NCI-H774 (cell line): Measurements from ENCODE around the gene PRC1.
"Not testable (repeated sequence)": the region's sequence is repeated elsewhere in the genome, so short reads cannot be mapped to it uniquely, and the experiment has no call there.

Source experiments
- DNase-seq: peaks from one replicate; lab custom pipeline; 2025; lab: John Stamatoyannopoulos, UW

PRC1 gene

DNA sequence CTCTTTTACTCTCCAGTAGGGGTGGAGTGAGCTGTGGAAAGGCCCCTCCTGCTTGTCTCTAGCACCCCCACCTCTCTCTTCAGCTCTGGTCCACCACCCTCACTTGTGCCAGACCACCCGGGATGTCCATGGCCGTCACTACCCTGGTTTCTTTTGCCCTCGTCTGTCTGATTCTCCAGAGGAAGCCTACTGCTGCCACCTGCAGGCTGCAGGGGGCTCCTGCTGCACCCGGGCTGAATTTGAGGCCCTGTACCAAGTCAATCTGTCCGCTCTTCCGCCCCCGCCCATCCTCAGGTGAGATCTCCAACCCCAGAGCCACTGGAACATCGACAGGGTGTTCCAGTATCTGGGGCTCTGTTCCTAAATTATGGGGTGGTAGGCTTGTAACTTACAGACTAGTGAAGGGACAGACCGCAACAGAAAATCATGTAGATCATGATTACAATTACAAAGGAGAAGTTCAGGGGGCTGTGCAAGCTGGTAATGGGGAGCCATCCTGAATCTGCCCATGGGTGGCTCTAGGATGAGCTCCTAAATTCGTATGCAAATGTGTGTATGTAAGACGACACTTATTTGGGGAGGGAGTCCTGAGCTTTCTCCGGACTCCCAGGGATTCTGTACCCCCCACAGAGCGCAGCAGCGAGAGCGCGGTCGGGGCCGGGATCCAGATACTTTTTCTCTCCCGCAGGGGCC lies 59.9 kb downstream of the PRC1 start:
- DNase-seq = peak; percentile 80

DNA sequence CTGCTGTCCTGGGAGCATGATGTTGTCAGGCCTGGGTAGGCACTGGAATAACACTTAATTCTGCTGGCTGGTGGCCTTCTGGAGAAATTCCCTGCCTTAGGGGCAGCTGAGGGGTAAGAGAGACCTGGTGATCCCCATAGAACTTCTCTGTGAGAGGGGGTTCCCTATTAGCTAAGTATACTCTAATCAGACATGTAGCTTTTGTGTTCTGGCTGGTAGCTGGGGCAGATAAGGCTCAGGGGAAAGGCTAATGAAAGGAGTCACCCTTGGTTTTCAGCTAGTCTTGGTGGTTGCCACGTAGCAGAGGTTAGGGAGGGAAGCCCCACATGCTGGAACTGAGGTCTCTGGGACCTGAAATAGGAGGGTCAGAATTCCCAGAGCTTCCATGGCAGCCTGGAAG lies 61.0 kb downstream of the PRC1 start:
- DNase-seq = no peak

DNA sequence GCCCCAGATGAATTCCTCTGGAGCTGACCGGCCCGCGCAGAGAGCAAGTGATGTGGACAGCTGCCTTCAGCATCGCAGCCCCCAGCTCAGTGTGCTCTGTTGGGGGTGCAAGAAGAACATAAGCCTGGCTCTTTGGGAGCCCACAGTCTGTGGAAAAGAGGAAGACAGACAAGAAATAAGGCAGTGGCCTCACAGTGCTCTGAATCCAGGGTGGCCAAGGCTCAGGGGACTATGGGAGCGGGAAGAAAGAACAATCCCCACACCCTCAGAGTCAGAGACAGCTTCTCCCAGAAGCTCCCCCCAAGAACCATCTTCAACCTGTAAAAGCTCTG lies 61.7 kb downstream of the PRC1 start:
- DNase-seq = no peak

DNA sequence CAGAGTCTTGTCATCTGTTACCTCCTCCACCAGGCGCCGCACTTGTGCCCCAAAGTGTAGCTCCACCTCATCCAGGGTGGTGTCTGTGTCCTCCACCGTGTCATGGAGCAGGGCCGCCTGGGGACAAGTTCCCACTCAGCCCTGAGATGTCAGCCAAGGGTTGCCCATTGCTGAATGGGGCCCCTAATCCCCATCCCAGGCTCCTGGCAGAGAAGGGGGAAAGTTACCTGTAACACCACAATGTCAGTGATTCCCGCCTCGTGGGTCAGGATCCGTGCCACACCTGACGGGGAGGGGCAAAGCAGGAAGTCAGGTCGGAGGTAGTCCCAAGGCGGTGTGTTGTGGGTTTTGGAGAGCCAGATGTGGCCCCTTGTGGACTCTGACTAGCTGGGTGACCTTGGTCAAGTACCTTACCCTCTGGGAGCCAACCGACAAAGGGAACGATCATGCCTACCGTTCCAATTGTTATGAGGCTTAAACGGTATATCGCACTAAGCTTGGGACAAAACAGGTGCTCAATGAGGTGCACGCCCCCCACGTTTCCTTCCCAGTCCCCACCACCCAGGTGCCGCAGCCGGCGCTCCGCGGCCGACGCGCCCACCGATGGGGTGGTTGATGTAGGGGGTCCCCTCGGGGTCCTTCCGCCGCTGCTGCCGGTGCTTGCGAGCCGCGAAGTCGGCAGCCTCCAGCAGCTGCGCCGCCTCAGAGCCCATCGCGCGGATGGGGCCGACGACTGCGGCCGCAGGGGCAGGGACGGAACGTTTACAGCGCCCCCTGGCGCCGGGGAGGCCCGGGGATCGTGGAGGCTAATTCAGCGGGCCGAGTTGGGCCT lies 62.3 kb downstream of the PRC1 start, which contains the start of gene HDDC3:
Gene HDDC3 (minus strand): TSS at position 722 of the 832 bp plus-strand sequence. CDS start 9 bp downstream, at position 713.
- peak; percentile 81 for DNase-seq

DNA sequence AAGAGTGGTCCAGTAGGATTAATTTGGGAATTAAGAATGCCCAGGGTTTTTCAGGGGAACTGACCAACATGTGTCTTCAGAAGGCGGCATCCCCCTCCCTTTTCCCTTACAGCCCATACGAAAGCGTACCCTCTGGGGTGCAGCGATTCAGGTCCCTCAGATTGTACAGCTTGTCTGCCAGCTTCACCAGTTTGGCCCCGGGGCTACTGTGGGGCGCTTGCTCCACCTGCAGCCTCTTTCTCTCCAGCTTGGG lies 62.8 kb downstream of the PRC1 start:
- no peak for DNase-seq

DNA sequence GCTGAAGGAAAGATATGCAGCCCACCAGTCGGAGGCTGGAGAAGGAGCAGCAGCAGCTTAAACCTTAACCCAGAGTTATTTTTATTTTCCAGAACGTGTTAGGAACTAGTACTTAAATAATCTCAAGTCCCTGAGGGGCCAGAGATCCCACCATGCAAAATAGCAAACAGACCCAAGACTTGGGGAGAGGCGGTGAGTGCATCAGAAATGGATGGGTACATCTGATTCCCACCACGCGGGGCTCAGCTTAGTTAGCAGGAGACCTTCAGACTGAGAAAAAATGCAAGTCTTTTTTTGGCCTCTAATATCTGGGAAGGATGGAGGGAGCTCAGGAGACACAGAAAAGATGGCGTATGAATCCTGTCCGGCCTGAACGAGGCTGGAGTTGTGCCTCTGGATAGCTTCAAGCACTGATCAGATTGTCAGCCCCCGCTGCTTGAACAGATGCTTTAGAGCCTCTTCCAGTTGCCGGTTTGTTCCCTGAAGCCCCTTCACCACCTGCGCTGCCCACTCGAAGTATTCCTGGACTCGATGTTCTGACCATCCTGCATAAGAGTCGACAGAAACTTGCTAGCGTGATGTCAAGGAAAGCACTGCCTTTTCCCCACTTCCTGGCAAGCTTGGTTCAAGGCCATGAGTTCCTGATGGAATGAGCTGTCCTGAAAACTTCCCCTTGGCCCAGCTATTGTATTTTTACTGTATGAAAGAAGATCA lies 63.3 kb downstream of the PRC1 start:
- peak; percentile 33 for DNase-seq

DNA sequence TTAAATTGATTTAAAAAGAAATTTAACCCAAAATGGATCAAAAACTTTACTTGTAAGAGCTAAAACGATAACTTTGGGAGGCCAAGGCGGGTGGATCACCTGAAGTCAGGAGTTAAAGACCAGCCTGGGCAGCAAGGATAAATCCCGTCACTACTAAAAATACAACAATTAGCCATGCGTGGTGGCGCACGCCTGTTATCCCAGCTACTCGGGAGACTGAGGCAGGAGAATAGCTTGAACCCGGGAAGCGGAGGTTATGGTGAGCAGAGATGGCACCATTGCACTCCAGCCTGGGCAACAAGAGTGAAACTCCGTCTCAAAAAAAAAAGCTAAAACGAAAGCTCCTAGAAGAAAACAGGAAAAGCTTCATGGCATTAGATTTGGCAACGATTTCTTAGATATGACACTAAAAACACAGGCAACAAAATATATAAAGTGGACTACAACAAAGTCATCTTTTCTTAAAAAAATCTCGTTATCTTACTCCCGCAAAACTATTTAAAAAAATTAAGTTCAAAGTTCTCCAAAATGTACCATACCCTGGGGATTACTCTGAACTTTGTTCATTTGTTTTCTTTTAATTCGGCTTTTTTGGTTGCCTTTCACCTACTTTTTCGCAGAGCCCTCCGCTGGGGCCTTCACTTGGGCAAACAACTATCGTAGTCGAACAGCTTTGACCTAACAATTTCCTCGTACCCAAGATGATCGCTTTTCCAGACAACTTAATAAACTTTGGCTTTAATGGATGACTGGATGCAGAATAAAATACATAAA lies 64.9 kb downstream of the PRC1 start:
- no peak for DNase-seq

DNA sequence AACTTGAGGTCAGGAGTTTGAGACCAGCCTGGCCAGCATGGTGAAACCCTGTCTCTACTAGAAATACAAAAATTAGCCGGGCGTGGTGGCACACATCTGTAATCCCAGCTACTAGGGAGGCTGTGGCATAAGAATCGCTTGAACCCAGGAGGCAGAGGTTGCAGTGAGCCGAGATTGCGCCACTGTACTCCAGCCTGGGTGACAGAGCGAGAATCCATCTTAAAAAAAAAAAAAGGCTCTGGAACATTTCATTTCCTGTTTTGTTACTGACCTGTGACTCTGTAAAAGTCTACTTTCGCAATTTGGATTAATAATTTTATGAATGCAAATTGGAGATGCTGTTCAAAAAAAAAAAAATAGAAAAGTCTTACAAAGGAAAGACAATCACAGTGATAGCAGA lies 66.2 kb downstream of the PRC1 start:
- DNase-seq = not testable (repeated sequence)

DNA sequence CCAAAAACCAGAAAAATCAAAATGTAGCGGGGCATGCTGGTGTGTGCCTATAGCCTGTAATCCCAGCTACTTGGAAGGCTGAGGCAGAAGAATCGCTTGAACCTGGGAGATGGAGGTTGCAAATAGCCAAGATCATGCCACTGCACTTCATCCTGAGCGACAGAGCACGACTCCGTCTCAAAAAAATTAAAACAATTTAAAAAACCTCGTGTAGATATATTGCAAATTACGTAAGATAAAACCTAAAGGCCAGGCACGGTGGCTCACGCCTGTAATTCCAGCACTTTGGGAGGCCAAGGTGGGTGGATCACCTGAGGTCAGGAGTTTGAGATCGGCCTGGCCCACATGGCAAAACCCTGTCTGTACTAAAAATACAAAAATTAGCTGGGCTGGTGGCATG lies 67.6 kb downstream of the PRC1 start:
- DNase-seq = not testable (repeated sequence)

DNA sequence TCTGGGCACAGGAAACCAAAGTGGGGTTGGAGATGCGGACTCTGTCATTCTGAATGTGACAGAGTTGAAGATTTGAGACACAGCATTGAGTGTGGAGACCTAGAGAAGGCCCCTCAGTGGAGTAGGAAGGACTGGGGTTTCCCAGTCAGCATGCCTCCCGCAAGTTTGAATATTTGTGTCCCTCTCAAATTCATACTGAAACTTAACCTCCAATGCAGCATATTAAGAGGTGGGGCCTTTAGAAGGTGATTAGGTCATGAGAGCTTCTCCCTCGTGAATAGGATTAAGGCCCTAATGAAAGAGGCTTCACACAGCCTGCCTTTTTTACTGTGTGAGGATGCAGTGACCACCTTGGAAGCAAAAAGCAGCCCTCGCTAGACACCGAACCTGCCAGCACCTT lies 70.0 kb downstream of the PRC1 start:
- no peak for DNase-seq

DNA sequence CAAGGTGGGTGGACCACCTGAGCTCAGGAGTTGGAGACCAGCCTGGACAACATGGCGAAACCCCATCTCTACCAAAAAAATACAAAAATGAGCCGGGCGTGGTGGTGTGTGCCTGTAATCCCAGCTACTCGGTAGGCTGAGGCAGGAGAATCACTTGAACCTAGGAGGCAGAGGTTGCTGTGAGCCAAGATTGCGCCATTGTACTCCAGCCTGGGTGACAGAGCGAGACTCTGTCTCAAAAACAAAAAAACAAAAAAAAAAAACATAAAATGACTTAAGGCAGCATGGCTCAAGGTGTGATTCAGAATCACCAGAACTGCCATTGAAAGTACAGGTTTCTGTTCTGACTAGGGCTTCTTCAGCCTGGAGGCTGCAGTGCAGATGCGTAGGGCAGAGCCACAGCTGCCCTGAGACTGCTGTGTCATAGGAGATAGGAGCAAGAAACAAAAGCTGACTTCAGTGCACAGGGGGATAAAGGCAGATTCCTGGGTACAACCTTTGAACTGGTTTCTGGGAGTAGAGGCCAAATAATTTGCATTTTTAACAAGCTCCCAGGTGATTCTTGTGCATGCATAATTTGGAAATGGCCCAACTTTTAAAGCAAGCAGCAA lies 71.5 kb downstream of the PRC1 start:
- DNase-seq = not testable (repeated sequence)

DNA sequence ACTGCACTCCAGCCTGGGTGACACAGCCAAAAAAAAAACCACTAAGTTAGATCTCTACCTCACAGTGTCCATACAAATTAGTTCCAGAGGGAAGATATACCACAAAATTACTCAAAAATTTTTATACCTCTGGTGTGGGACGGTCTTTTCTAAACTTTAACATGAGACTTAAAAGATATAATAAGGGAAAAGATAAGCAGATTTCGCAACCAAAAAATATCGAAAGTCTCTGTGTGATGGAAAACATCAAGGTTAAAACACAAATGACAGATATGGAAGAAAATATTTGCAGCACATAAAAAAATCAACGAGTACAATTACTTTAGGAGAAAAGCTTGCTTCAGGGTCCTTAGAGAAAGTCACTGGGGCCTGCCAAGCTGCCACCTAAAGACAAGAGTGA lies 72.4 kb downstream of the PRC1 start:
- DNase-seq = no peak

DNA sequence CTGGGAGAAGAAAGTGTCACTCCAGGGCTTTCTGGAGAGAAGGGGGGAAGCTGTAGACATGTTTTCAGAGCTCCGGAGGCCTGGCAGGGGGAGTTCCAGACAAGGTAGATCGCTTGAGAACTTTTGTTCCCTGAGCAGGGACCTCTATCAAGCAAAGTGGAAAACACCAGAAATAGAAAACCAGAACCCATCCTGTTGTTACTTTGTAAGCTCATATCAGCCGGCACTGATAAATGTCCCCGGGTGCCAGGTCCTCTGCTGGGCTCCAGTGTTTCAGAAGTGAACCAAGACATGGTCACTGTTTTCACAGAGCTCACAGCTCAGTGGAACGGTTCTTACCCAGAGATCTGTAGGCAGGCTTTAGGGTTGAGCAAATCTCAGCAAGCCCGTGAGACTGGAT lies 75.5 kb downstream of the PRC1 start:
- no peak for DNase-seq

DNA sequence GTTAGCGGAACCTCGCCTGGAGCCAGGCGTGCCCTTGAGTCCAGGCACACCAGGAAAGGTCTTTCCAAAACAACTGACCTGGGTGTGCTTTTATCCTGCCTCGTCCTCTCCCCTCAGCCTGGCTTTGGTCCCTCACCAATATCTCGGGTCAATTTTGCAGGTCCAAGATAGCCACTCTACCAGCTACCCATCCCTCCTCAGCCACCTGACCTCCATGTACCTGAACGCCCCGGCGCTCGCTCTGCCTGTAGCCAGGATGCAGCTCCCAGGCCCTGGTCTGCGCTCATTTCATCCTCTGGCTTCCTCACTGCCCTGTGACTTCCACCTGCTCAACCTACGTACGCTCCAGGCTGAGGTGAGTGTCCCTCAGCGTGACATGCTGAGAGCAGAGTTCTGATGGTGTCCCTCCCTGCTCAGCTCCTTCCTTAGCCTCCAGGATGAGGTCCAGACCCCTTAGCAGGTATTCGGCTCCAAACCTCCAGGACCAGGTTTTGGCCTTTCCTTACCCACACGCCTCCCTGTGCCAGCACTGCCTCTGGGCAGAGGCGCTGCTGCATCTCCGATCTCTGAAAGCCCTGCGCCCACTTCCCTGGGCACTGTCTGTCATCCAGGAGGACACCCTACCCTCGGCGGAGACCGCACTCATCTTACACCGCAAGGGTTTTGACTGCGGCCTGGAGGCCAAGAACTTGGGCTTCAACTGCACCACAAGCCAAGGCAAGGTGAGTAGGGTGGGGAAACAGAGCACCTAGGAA lies 76.1 kb downstream of the PRC1 start:
- DNase-seq = no peak

DNA sequence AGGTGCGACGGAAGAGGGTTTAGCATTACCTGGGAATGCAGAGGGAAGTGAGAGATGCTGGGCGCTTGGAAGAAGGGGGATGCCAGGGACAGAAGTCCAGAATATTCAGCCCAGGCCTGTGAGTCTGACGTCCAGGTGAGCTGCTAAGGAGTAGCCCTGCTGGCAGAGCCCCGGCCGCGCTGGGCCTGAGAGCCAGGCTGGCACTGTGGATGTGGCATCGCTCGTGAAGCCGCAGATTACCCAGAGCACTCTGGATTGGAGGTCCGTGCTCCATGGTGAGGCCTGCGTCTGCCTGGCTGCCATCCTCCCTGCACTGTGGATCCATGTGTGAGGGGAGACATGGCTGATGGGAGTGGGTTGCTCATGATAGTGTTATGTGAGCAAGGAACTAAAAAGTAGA lies 76.8 kb downstream of the PRC1 start:
- no peak for DNase-seq

DNA sequence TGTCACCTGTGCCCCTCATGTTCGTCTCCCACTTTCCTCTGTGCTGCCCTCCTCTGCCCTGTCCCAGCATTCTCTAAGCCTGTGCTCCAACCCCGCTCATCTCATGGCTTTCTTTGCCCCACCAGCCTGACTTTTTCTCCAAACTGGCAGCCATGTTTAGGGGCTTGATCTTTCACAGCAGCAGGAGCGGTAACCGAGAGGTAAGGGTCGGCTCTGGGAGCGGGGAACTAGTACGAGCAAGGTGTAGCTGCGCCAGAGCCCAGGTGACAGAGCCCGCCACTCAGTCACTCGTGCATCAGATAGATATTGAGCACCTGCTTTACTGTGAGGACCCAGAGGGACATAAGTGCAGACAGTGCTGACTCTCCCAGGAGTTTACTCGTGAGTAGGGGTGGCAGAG lies 77.9 kb downstream of the PRC1 start:
- no peak for DNase-seq
